B cell (primary cell): ENCODE data around the gene NEK11. TPM values are rescaled to one million over a fixed set of nuclear protein-coding genes. Genes with fewer than 3 reads are reported as not detected.

Experiments
- ATAC-seq: fragments of 200-7000 bp; cut with Tn5 transposase; one replicate; pipeline ENCODE4 v1.10.0; 2021; ENCODE audit warnings: low read depth, mild to moderate bottlenecking, moderate number of reproducible peaks, moderate library complexity
- CTCF ChIA-PET: fragments of 350-600 bp; sonication (Branson Sonifier 250); formaldehyde crosslinking; loops from one replicate; lab custom pipeline; 2021; ENCODE audit warnings: antibody characterized with exemption, inconsistent platforms; lab: Charles Lee
- POLR2A ChIA-PET: fragments of 350-600 bp; sonication (Branson Sonifier 250); formaldehyde crosslinking; loops from one replicate; lab custom pipeline; 2021; ENCODE audit warnings: antibody characterized with exemption; lab: Charles Lee
- DNase-seq: peaks from one replicate; pipeline ENCODE4 v3.0.0; 2013
- H2AFZ ChIP-seq: 2 replicates; pipeline ENCODE4 v1.6.1; 2012; ENCODE audit warnings: mild to moderate bottlenecking, low read depth, low read length; ENCODE audit not compliant: insufficient read depth, poor library complexity, severe bottlenecking
- H3K27ac ChIP-seq, 2 donors: 1 replicate in 1 of 2; 2 replicates in 1 of 2; pipeline ENCODE4 v1.5.1; 2012 to 2013; ENCODE audit warnings: low read length in 2 of 2, mild to moderate bottlenecking in 2 of 2, moderate library complexity in 1 of 2
- H3K27me3 ChIP-seq, 4 experiments: fragments of 200-600 bp in 1 of 4; sonication (generic) in 1 of 4; replicated peaks in 1 of 4; 1 replicate in 2 of 4; 2 replicates in 2 of 4; pipeline versions ENCODE4 v1.6.1 to v1.7.0; 2013 to 2016; ENCODE audit warnings: low read length in 3 of 4, mild to moderate bottlenecking in 2 of 4, mixed read lengths in 1 of 4, moderate library complexity in 1 of 4; ENCODE audit not compliant: insufficient read depth in 4 of 4, control insufficient read depth in 3 of 4; ENCODE audit errors: control extremely low read depth in 1 of 4
- H3K36me3 ChIP-seq, 2 experiments: replicated peaks in 1 of 2; 1 replicate in 1 of 2; 2 replicates in 1 of 2; pipeline versions ENCODE4 v1.6.1 to v1.7.1; 2013; ENCODE audit warnings: low read length in 1 of 2; ENCODE audit not compliant: insufficient read depth in 2 of 2, control insufficient read depth in 1 of 2; ENCODE audit errors: control extremely low read depth in 1 of 2, extremely low read depth in 1 of 2
- H3K4me1 ChIP-seq, 2 donors: fragments of 200-600 bp in 1 of 2; sonication (generic) in 1 of 2; 1 replicate in 1 of 2; 2 replicates in 1 of 2; pipeline versions ENCODE4 v1.5.1 to v1.6.1; 2013 to 2017; ENCODE audit warnings: low read length in 2 of 2; ENCODE audit not compliant: control insufficient read depth in 2 of 2, insufficient read depth in 2 of 2
- H3K4me2 ChIP-seq: replicated peaks from 2 replicates; pipeline ENCODE3; 2012; ENCODE audit warnings: mild to moderate bottlenecking, low read depth, low read length; ENCODE audit not compliant: poor library complexity, severe bottlenecking
- H3K4me3 ChIP-seq, 5 experiments: fragments of 200-600 bp in 1 of 5; sonication (generic) in 1 of 5; 1 replicate in 3 of 5; 2 replicates in 2 of 5; pipeline versions ENCODE4 v1.5.1 to v1.7.0; 2011 to 2016; ENCODE audit warnings: low read length in 4 of 5, mild to moderate bottlenecking in 4 of 5, low read depth in 2 of 5, control low read depth in 1 of 5, moderate library complexity in 1 of 5; ENCODE audit not compliant: insufficient read depth in 1 of 5; ENCODE audit errors: control extremely low read depth in 1 of 5, extremely low read depth in 1 of 5
- H3K79me2 ChIP-seq: fragments of 200-600 bp; sonication (generic); one replicate; pipeline ENCODE4 v1.6.0; 2016; ENCODE audit warnings: low read length; ENCODE audit not compliant: control insufficient read depth, insufficient read depth
- H3K9ac ChIP-seq: fragments of 200-600 bp; sonication (generic); 2 replicates; pipeline ENCODE4 v1.6.1; 2017; ENCODE audit warnings: mild to moderate bottlenecking, low read length, moderate library complexity
- H3K9me3 ChIP-seq, 3 donors: one replicate each; pipeline versions ENCODE4 v1.6.1 to v1.7.1; 2013; ENCODE audit warnings: low read length in 2 of 3; ENCODE audit not compliant: control insufficient read depth in 2 of 3, insufficient read depth in 1 of 3; ENCODE audit errors: control extremely low read depth in 1 of 3
- H4K20me1 ChIP-seq: 2 replicates; pipeline ENCODE4 v1.6.0; 2012; ENCODE audit warnings: mild to moderate bottlenecking, low read length; ENCODE audit not compliant: insufficient read depth, control insufficient read depth, poor library complexity, severe bottlenecking
- H3K27ac Mint-ChIP-seq: one replicate; pipeline ENCODE4 v1.8.0; 2021; ENCODE audit warnings: mixed read lengths
- H3K27me3 Mint-ChIP-seq: one replicate; pipeline ENCODE4 v1.8.0; 2021; ENCODE audit warnings: mixed read lengths
- H3K4me1 Mint-ChIP-seq: one replicate; pipeline ENCODE4 v1.8.0; 2021; ENCODE audit warnings: mixed read lengths
- H3K4me3 Mint-ChIP-seq: one replicate; pipeline ENCODE4 v1.8.0; 2021; ENCODE audit warnings: mixed read lengths
- H3K9me3 Mint-ChIP-seq: one replicate; pipeline ENCODE4 v1.8.0; 2022; ENCODE audit warnings: mixed read lengths; ENCODE audit not compliant: insufficient read depth
- CTCF ChIP-seq: fragments of 200-600 bp; IDR thresholded peaks from one replicate; pipeline ENCODE4 v1.8.0; 2022; ENCODE audit warnings: antibody characterized with exemption, mild to moderate bottlenecking
- EZH2 ChIP-seq: IDR thresholded peaks from 2 replicates; pipeline ENCODE4 v1.6.1; 2012; ENCODE audit warnings: borderline replicate concordance, low read depth, mild to moderate bottlenecking, moderate library complexity, low read length; ENCODE audit not compliant: insufficient read depth, poor library complexity, severe bottlenecking
- WGBS: methylation state at CpG from one replicate; pipeline ENCODE4 v1.1.5; 2013; ENCODE audit warnings: missing lambda C conversion rate; ENCODE audit not compliant: insufficient coverage; 5-methylcytosine and 5-hydroxymethylcytosine counted together
- intact Hi-C: fragments of 100-400 bp; cut with micrococcal nuclease; formaldehyde crosslinking; loops from one replicate; pipeline ENCODE4 v1.10.0; 2022
- polyA plus RNA-seq: library from polyadenylated mRNA; depleted of rRNA; stranded (reverse); fragments of >200 nt; gene quantifications from 2 replicates; pipeline ENCODE4 v1.2.3, GENCODE V29; 2012
- total RNA-seq, 2 donors: library from RNA; stranded (reverse); fragments of 120-200 nt in 1 of 2; gene quantifications; 1 replicate in 1 of 2; 2 replicates in 1 of 2; pipeline versions ENCODE4 v1.2.3 to v1.2.4, GENCODE V29; 2013 to 2022

The NEK11 gene
- total and polyA plus RNA-seq, 2 donors (not counting 1 experiment from before 2014, with no cell fraction given): 1.00 to 7.7 TPM

- no peak overlapping the region for H3K27ac Mint-ChIP-seq
- H3K79me2 ChIP-seq: no peaks in the 10 kb centered on the region
- ChIA-PET POLR2A (no interaction called here), CTCF (no interaction called here)
- no peak for DNase-seq
- TF ChIP-seq CTCF (no peak), EZH2 (no peak)
- peaks cover 3% of the 10 kb centered on the region for H3K9me3 Mint-ChIP-seq
- no peaks in the 10 kb centered on the region for H3K36me3 ChIP-seq
- H3K9ac ChIP-seq: no peak overlapping the region
- ATAC-seq: no peak
- H3K27me3 ChIP-seq: peaks cover 0 to 3% (median 0%) of the 10 kb centered on the region in 4 experiments
- intact Hi-C loops: no loop called here
- no peaks in the 10 kb centered on the region for H3K27me3 Mint-ChIP-seq
- no peaks in the 10 kb centered on the region for H3K9me3 ChIP-seq
- H3K4me3 Mint-ChIP-seq: no peak overlapping the region
- H3K4me3 ChIP-seq: no peak overlapping the region
- peaks cover 4% of the 10 kb centered on the region for H3K4me1 Mint-ChIP-seq
- H3K4me1 ChIP-seq: no peaks in the 10 kb centered on the region
- H2AFZ ChIP-seq: no peak overlapping the region
- H3K27ac ChIP-seq: no peak overlapping the region
- no peaks in the 10 kb centered on the region for H4K20me1 ChIP-seq
- no peak overlapping the region for H3K4me2 ChIP-seq
- 83% methylated on average over 1 of the region's 3 CpGs for WGBS
Observed at GRCh38 chr3:131260525-131260924, 233.8 kb downstream of the NEK11 start.

- no CpG with 5 or more reads among the region's 1 CpG for WGBS
- ChIA-PET CTCF (no interaction called here), POLR2A (no interaction called here)
- no peak for DNase-seq
- Histone ChIP-seq H4K20me1 (no peaks in the 10 kb centered on the region), H3K36me3 (no peaks in the 10 kb centered on the region), H3K9me3 (no peaks in the 10 kb centered on the region), H3K9ac (no peak overlapping the region), H2AFZ (no peak overlapping the region), H3K79me2 (no peaks in the 10 kb centered on the region), H3K4me1 (no peaks in the 10 kb centered on the region), H3K4me2 (no peak overlapping the region), H3K27me3 (peaks cover 0 to 3% (median 0%) of the 10 kb centered on the region in 4 experiments), H3K27ac (no peak overlapping the region), H3K4me3 (no peak overlapping the region)
- no peak overlapping the region for H3K27ac Mint-ChIP-seq
- no peak for ATAC-seq
- no peak overlapping the region for H3K4me3 Mint-ChIP-seq
- TF ChIP-seq CTCF: no peak
- TF ChIP-seq EZH2: no peak
- H3K9me3 Mint-ChIP-seq: peaks cover 3% of the 10 kb centered on the region
- peaks cover 4% of the 10 kb centered on the region for H3K4me1 Mint-ChIP-seq
- H3K27me3 Mint-ChIP-seq: no peaks in the 10 kb centered on the region
- intact Hi-C loops: no loop called here
Observed at GRCh38 chr3:131261104-131261503, 234.4 kb downstream of the NEK11 start.
